ENCODE data around the gene RABGAP1L.

The RABGAP1L gene

DNA sequence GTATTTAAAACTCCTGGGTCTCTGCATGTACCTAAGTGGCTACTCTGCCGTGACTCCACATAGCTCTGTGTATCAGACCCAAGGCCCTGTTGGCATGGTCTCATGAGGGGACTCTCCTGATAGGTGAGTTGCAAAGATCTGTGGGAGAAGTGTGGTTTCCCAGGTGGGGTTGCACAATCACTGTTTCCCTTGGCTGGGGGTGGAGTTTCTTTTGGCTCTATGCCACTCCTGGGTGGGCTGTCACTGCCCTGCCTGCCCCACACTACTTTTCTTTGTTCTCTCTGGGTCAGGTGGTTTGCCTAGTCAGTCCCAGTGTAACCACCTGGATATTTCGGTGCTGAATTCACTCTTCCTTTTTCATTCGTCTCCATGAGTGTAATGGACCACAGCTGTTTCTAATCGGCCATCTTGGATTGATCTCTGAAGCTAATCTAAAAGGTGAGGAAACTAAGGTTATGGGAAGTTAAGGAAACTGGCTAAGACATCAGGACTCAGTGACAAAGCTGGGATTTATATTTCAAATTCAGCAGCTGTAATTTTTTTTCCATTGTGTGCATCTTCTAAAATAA lies 743.3 kb downstream of the RABGAP1L start:
- DNase-seq: no peak

DNA sequence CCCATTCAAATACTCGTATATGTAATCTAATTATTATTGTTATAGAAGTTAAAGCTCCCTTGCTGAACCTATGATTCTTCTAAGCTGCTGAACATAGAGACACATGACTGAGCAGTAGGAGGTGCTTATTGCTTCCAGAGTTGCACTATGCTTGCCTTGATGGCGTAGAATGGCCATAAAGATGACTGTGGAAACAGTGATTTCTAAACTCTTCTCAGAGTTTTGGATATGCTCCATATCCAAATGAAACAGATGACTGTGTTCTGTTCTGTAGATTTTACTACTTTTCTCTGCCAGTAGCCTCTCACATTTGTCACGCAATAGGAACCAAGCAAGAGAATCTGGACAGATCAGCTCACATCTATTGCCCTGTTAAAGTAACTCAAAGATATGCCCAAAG lies 752.3 kb downstream of the RABGAP1L start:
- no peak for DNase-seq

DNA sequence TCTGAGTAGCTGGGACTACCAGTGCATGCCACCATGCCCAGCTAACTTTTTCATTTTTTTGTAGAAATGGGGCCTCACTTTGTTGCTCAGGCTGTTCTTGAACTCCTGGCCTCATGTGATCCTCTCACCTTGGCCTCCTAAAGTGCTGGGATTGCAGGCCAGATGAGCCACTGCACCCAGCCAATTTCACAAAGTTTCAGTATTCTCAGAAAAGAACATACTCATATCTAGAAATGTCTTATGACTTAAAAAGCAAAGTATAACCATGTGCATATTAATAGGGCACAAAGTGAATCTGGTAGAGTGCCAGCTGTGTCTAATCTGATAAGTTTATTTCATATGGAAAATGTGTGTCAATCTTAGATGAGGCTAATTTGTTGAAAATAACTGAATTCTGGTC lies 752.9 kb downstream of the RABGAP1L start:
- DNase-seq: no peak

DNA sequence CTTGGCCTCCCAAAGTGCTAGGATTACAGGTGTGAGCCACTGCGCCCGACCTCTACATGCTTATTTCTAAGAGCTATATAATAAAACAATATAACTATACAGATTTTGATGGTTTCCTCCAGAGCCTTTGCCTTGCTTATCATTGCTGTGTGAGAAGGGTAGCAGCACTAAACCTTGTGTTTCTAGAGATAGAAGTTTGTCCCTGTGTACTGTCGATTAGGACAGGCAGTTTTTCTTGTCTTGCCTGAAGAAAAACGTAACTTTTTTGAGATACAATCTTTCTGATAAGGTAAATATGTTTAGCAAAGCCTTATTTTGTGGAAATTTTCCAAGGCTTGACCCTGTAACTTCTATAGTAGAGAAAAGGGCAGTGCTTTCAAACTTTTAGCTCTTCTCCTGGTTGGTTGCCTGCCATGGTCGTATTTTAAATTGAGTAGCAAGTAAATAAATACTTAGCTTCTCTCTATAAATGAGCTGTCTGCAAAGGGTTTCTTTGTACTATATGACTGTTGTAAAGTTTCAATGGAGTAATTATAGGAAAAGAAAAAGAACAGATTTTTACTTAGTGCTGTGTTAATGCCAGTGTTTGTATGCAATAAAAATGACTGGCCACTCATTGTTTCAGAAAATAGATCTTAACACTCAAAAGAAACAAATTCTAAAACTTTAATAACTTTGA lies 754.0 kb downstream of the RABGAP1L start:
- DNase-seq: no peak

DNA sequence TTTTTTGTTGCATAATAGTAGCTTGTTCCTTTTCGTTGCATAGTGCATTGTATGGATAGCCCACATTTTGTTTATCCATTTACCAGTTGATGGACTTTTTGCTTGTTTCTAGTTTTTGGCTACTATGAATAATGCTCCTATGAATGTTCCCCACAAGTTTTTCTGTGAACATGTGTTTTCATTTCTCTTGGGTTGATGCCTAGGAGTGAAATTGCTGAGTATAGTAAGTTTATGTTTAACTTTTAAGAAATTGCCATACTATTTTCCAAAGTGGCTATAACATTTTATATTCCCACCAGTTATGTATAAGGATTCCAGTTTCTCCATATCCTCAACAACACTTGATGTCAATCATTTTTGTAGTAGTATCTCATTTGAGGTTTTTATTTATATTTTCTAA lies 755.7 kb downstream of the RABGAP1L start:
- no peak for DNase-seq

DNA sequence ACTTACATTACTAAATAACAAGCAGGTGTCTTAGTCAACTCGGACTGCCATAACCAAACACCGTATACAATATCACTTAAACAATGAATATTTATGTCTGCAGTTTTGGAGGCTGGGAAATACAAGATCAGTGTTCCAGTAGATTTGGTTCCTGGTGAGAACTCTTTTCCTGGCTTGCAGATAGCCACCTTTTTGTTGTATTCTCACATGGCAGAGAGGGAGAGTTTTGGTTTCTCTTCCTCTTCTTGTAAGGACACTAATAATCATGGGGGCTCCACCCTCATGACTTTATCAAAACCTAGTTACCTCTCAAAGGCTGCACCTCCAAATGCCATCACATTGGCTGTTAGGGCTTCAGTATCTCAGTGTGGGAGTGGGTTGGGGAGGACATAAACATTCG lies 757.5 kb downstream of the RABGAP1L start:
- no peak for DNase-seq

DNA sequence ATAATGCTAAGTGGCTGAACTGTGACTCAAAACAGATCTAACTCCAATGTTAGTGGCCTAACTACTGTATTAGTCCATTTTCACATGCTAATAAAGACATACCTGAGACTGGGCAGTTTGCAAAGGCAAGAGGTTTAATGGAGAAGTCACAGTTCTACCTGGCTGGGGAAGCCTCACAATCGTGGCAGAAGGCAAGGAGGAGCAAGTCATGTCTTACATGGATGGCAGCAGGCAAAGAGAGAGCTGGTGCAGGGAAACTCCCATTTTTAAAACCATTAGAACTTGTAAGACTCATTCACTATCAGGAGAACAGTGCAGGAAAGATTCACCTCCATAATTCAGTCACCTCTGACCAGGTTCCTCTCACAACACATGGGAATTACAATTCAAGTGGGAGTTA lies 760.8 kb downstream of the RABGAP1L start:
- no peak for DNase-seq

DNA sequence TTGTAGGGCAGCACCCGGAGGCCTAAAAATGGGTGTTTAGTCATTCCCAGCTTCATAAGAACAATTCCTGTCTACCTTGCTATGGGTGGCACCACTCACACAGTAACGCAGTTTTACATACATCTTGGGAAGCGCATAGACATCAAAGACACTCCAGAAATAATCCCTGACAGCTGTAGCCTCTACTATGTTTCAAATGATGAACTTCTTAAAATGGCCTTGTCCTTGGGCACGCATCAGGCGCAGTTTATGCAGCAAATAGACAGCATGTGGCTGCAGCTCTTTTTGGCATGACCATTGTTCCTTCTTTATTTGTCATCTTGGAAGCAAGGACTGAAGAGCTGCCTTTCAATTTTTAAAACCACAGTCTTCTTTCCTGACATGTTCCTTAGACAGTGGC lies 762.8 kb downstream of the RABGAP1L start:
- DNase-seq: no peak

DNA sequence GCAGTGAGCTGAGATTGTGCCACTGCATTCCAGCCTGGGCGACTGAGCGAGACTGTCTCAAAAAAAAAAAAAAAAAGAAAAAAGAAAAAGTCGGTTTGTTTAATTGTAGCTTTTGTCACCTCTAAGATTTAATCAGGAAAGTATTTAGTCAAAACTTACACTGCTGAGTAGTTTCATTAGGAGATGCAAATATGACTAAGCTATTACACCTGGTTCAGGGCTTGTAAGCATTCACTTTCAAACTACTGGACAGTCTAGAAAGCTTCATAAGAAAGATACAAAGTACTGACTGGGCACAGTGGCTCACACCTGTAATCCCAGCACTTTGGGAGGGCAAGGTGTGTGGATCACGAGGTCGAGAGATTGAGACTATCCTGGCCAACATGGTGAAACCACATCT lies 764.5 kb downstream of the RABGAP1L start:
- DNase-seq: no peak

DNA sequence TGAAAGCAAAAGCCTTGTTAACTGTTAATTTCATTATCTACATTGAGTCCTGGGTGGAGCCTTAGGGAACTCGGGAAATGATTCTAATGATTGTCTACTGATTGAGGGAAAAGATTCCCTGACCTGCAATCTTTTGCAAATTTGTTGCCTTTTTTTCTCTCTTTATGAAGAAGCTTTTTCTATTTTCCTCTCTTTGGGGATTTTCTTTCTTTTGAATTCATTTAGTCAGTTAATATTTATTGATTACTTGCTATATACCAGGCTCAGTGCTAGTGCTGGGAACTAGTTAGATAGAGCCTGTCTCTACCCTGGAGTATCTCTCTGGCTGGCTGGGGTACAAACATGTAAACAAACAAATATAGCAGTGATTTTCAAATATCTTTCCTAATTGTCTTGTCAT lies 769.2 kb downstream of the RABGAP1L start:
- no peak for DNase-seq

DNA sequence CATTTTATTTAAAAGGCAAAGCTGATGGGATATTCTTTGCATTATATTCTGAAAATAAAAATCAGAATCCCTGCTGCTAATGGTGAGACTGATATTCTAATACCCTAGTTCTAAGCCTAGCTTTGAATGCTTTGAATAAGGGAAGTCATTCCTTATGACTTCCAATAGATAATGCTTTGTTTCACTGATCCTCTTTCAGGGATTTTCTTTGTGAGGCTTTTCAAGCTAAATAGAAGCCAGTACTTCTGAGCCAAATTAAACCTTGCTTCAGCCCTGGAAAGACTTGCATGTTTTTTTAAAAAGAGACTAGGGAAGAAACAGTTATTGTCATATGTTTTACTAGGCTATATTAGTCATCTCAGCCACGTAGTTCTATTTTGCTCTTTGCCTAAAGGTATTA lies 771.9 kb downstream of the RABGAP1L start:
- DNase-seq: no peak

DNA sequence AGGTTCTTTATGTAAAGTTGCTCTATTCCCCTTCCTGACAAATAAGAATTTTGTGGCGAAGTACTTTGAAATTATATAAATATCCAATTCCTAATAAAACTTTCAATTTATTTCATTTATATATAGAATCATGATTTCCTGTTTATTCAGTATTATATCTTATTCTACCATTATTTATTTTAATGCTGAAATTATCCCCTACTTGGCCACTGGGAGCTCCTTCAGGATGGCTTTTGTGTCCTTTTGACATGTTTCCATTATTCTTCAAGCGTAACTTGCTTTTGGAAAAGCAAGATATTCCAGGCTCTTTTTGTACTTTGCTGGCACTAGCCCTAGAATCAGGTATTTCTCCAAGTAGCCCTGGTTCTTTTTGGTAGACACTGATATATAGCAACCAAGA lies 773.3 kb downstream of the RABGAP1L start:
- no peak for DNase-seq

DNA sequence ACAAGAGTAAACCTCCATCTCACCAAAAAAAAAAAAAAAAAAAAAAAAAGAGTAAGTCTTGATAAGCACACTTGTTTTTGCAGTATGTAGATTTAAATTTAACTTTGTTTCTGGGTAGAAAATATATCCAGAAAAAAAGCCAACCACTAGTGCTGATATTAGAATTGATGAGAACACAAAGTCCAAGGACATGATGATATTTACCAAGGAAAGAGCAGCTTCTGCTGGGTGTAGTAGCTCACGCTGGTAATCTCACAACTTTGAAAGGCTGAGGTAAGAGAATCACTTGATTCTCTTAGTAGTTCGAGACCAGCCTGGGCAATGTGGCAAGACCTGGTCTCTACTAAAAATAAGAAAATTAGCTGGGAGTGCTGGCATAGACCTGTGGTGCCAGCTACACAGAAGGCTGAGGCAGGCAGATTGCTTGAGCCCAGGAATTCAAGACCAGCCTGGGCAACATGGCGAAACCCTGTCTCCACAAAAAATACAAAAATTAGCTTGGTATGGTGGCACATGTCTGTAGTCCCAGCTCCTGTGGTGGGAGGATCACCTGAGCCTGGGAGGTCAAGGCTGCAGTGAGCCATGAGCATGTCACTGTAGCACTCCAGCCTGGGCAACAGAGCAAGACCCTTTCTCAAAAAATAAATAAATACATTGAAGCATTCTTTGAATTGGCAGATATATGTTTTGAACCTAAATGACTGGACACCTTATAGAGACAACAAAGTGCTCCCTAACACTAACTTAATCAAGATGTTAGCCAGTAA lies 776.8 kb downstream of the RABGAP1L start:
- no peak for DNase-seq

DNA sequence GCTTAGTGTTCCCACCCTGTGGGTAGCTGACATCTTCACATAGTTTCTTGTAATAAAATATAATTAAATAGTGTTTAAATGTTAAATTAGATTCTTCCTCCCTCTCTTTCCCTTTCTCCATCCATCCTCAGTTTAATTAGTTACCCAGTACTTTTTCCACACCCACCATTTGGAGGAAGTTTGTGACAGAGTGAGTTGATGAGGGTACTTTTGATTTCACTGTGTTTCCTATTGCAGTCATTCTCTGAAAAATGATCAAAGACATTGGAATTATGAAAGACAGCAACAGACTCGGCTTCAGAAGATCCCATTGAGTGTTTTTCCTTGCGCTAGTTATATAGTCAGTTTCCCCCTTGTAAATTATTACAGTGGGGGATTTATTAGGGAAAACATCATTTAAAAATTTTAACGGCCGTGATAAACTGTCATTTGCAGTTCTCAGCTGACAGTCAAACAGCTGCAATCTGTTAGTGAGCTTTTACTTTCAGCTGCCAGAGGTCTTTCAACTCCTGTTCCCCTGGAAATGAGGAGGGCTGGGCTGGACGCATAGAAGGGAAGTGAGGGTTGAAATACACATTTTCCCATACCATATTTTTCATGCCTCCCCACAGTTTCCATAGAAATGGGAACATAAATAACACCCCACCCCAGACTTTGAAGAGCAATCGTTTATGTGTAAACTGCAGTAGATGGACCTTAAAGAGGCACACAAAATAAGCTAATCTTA lies 779.1 kb downstream of the RABGAP1L start:
- no peak for DNase-seq

DNA sequence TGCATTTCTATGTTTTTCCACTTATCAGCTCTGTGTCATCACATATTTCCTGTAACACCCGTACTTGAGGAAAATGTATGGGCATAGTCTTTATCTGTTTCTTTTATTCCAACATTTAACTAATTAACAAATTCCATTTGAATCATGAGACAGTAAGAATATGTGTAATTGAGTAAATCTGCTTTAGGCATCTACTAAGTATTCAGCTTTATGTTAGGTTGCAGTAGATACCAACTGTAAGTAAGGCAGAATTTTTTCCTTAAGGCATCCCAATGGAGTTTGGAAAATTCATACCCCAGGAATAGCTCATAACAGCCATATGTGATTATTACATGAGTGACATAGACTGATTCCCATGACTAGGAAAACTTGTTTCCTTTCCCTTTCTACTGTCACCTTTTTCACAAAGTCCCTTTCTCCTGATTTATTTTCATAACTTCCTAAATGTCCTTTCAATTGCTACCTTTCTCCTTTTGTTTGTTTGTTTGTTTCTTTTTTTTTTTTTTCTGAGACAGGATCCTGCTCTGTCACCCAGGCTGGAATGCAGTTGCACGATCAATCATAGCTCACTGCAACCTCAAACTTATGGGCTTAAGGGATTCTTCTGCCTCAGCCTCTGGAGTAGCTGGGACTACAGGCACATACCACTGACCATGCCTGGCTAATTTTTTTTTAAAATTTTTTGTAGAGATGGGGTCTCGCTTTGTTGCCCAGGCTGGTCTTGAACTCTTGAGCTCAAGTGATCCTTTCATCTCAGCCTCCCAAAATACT lies 780.6 kb downstream of the RABGAP1L start:
- no peak for DNase-seq

DNA sequence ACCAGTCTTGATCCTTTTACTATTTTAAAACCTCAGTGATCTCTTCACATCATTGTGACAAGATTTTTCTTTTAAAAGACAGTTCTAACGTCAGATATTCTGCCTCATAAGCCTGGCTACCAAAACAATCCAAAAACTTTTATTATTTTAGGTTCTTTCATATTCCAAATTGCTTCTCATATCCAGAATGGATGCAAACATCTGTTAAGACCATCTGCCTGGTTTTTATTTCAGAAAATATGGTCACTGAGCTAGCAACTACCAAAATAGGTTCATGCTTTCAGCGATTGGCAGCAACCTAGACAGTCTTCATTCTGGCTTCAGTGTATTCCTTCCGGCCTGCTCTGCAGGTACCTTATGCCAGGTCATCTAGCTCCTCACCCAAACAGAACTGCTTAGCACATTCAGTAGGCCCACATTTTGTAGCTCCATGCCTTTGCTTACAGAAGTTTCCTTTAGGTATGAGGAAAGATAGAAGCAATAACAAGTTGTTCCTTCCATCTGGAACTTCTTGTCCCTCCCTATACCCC lies 781.4 kb downstream of the RABGAP1L start:
- no peak for DNase-seq

DNA sequence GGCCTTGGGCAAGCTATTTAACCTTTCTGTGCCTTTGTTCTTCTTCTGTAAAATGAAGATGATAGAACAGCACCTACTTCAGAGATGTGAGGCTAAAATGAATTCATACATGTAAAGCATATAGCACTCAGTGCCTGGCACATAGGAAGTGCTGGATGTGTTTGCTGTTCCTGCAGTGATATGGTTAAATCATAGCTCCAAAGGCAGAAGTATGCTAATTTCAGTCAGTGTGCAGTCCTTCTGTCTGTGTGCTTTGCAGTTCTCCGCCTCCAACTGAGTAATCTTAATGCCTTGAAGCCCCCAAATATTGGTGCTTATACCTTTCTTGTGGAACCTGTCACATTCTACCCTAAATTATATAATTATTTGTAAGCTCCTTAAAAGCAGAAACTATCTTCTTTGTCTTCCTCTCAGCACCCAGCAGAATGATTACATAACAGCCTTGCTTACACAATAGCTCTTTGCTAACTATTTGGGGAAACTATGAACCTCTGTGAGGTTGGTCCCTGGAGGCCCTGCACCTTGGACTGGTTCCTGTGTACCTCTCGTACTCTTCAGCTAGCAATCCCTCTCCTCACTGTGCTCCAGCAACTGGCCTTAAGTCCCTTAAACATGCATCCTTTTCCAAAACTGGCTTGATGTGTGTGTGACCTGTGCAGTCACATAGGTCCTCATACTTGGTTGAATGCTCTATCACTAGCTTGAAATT lies 783.4 kb downstream of the RABGAP1L start:
- no peak for DNase-seq

DNA sequence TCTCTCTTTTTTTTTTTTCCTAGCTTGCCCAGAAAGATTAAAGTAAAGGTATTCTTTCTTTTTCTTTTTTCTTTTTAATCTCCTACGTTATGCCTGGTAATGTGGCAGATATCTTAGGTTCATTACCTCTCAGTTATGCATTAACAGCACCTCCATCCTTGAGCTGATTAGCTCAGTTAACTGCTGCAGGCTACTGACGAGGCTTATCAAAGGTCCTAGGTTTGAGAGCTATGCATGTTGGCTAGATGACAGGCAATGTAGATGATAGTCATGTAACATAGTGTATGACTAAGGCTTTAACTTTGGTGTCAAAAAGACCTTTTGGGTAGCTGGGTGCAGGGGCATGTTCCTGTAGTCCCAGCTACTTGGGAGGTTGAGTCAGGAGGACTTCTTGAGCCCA lies 786.7 kb downstream of the RABGAP1L start:
- no peak for DNase-seq

DNA sequence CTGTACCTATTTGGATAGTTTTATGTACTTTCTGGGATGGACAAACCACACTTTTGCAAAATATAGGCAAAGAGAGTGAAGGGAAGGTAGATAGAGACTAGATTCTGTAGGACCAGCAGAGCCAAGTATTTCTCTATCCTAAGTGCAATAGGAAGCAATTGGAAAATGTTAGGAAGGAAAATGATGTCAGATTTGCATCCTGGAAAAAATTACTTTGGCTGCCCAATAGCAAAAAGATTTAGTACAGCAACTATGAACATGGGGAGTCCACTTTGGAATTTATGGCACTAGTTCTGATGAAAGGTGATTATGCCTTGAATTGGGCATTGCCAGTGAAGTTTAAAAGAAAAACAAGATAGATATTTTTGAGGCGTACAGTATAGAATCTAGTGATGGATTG lies 789.7 kb downstream of the RABGAP1L start:
- no peak for DNase-seq

DNA sequence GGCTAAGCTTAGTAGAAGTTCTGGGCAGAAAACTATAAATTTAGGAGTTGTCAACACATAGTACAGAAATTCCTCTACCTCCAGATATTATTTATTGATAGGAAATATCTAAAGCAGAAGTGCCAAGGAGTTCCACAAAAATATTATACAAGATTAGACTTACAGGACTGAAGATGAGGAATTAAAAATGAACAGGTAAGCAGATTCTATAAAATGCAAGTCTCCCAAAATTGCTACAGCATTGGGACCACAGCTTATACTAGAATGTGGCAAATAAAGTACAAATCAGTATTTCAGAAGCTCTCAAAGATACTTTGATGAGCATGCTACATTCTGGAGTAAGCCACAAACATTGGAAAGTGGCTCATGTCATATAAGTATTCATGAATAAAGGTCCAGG lies 790.3 kb downstream of the RABGAP1L start:
- no peak for DNase-seq

DNA sequence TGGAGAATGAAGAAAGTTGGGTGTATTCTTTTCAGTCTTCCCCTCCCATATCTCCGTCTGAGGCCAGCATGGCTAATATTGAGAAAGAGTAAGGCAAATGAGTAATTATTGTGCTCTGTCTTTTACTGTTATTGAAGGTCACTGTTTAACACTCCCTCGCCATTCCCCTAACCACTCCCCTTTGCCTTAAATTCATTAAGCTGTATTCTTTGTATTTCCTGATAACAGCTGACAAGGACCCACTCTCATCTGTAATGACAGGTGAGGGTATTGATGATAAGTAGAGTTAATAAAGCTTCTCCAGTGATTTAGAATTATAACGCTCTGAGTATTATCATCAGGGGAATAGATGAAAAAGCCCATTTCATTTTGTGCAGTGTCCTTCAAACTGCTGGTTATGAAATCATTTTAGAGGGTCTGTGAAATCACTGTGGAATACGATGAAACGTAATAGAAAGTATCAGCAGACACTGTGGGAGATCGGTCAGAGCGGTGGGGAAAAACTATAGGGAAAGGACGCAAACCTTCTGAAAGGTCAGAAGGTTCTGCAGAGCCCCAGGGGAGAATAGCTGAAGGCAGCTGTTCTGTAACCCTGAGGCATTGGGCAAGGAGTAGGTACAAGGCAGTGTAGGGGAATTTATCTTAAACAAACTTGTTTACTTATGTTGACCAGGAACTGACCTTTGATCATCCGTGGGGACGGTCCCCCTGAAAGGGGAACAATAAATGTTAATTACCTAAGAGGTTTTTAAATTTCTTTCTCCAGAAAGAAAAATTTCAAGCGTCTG lies 794.2 kb downstream of the RABGAP1L start:
- no peak for DNase-seq
